ENCODE results near the gene MED17. TPM values are rescaled to one million over a fixed set of nuclear protein-coding genes. Genes with fewer than 3 reads are reported as not detected.

The MED17 gene
- polyA plus RNA-seq, 1 of the 3 experiments (the other 2 are of a cell fraction), result 19.3 TPM

- Histone ChIP-seq H4K20me1 (ENCODE audit: insufficient read depth) (peaks cover 14% of the 10 kb centered on the region; the same call in 1 of the 2 replicates), H3K9ac (no peak overlapping the region), H3K79me2 (ENCODE audit: insufficient read depth) (peaks cover 80% of the 10 kb centered on the region), H3K4me1 (ENCODE audit: control insufficient read depth in 1 of 2, insufficient read depth in 2 of 2, low read depth in 1 of 2, low read length in 1 of 2) (no peaks in the 10 kb centered on the region), H2AFZ (ENCODE audit: low read depth) (no peak overlapping the region), H3K4me2 (no peak overlapping the region), H3K27ac (ENCODE audit: low read depth in 2 of 2, low read length in 1 of 2) (no peak overlapping the region), H3K9me3 (no peaks in the 10 kb centered on the region), H3K9me2 (no peaks in the 10 kb centered on the region), H3F3A (replicated peaks; ENCODE audit: insufficient read depth) (no peaks in the 10 kb centered on the region), H3K36me3 (replicated peaks in 1 of 2; ENCODE audit: control insufficient read depth in 1 of 2, insufficient read depth in 2 of 2, low read length in 1 of 2) (peaks cover 79 to 83% of the 10 kb centered on the region in 2 experiments), H3K27me3 (ENCODE audit: insufficient read depth) (no peaks in the 10 kb centered on the region), H3K4me3 (ENCODE audit: low read depth in 2 of 2, low read length in 1 of 2) (no peak overlapping the region)
- 90% methylated on average over 6 of the region's 6 CpGs for WGBS (ENCODE audit: low lambda C conversion rate)
- no peak for TF ChIP-seq SMC3 (IDR thresholded peaks at IDR 0.05; ENCODE audit: low read depth, low read length)
- TF ChIP-seq MXI1 (IDR thresholded peaks at IDR 0.05; ENCODE audit: low read depth, low read length), result no peak
- TF ChIP-seq GABPA (IDR thresholded peaks at IDR 0.05; ENCODE audit: low read depth), result no peak
- TF ChIP-seq TEAD4 (IDR thresholded peaks at IDR 0.05; ENCODE audit: borderline replicate concordance, insufficient read depth), result no peak
- no peak for TF ChIP-seq TAF1 (IDR thresholded peaks at IDR 0.05; ENCODE audit: borderline replicate concordance, low read depth, low read length)
- TF ChIP-seq ZBTB33 (IDR thresholded peaks at IDR 0.05; ENCODE audit: borderline replicate concordance, low read depth), result no peak
- no peak for TF ChIP-seq JUND (IDR thresholded peaks at IDR 0.05)
- no peak for TF ChIP-seq YY1 (IDR thresholded peaks at IDR 0.05; ENCODE audit: low read depth)
- no peak for TF ChIP-seq NRF1 (IDR thresholded peaks at IDR 0.05; ENCODE audit: low read depth, low read length)
- no peak for TF ChIP-seq EP300 (IDR thresholded peaks at IDR 0.05; ENCODE audit: borderline replicate concordance in 1 of 2, low read depth in 1 of 2, low read length in 1 of 2)
- no peak for TF ChIP-seq GATA2 (CRISPR knock-in tag; IDR thresholded peaks at IDR 0.05)
- no peak for TF ChIP-seq RXRA (IDR thresholded peaks at IDR 0.05; ENCODE audit: borderline replicate concordance, low read depth)
- TF ChIP-seq IRF3 (IDR thresholded peaks at IDR 0.05; ENCODE audit: low read depth, low read length), result no peak
- no peak for TF ChIP-seq PBX3 (IDR thresholded peaks at IDR 0.05)
- TF ChIP-seq USF1 (IDR thresholded peaks at IDR 0.05; ENCODE audit: borderline replicate concordance, low read depth), result no peak
- TF ChIP-seq MEF2A (IDR thresholded peaks at IDR 0.05; ENCODE audit: borderline replicate concordance, low read depth), result no peak
- CTCF ChIA-PET, result no interaction called here
- POLR2A ChIA-PET, result no interaction called here
- no peak for DNase-seq
Measured at GRCh38 chr11:93796441-93797231, 12.6 kb downstream of the MED17 start.
